Myocyte (in vitro differentiated cells): Measurements from ENCODE around the gene TAAR9. TPM values are rescaled to one million over a fixed set of nuclear protein-coding genes. Genes with fewer than 3 reads are reported as not detected.
"Not testable (repeated sequence)": the region's sequence is repeated elsewhere in the genome, so short reads cannot be mapped to it uniquely, and the experiment has no call there.

Experiments used
- DNase-seq: peaks from one replicate; pipeline ENCODE4 v3.0.0-alpha.2; 2012; ENCODE audit warnings: low read depth
- total RNA-seq: library from RNA; depleted of rRNA; stranded (reverse); fragments of >200 nt; gene quantifications from 2 replicates; pipeline ENCODE4 v1.2.3, GENCODE V29; 2014

TAAR9 gene
- total RNA-seq, 1 donor from 2014 or later: not detected

GRCh38 chr6:132513831-132514545 lies 24.1 kb upstream of the TAAR9 start:
- no peak for DNase-seq

GRCh38 chr6:132515386-132515785 lies 22.7 kb upstream of the TAAR9 start:
- no peak for DNase-seq

GRCh38 chr6:132520953-132521352 lies 17.1 kb upstream of the TAAR9 start:
- no peak for DNase-seq

- no peak for DNase-seq
Observed at GRCh38 chr6:132524646-132525045, 13.4 kb upstream of the TAAR9 start.

- no peak for DNase-seq
Observed at GRCh38 chr6:132525866-132526265, 12.2 kb upstream of the TAAR9 start.

- no peak for DNase-seq
Observed at GRCh38 chr6:132526461-132526860, 11.6 kb upstream of the TAAR9 start.

GRCh38 chr6:132527791-132528190 lies 10.3 kb upstream of the TAAR9 start:
- no peak for DNase-seq

GRCh38 chr6:132530293-132530974 lies 7.6 kb upstream of the TAAR9 start:
- peak; percentile 75 for DNase-seq

GRCh38 chr6:132534546-132534945 lies 3.5 kb upstream of the TAAR9 start:
- not testable (repeated sequence) for DNase-seq

- no peak for DNase-seq
Observed at GRCh38 chr6:132537145-132537544, 932 bp upstream of the TAAR9 start.

- no peak for DNase-seq
Observed at GRCh38 chr6:132544826-132545225, 6.7 kb downstream of the TAAR9 start.

GRCh38 chr6:132548746-132549463 lies 10.8 kb downstream of the TAAR9 start:
- DNase-seq: no peak

GRCh38 chr6:132551214-132551613 lies 13.1 kb downstream of the TAAR9 start:
- DNase-seq: no peak

GRCh38 chr6:132552372-132552771 lies 14.3 kb downstream of the TAAR9 start, which contains the start of gene TAAR8:
TSS of gene TAAR8 (plus strand) at chr6:132552672. CDS start at chr6:132552693, 21 bp downstream.
- DNase-seq: no peak

- DNase-seq: not testable (repeated sequence)
Observed at GRCh38 chr6:132560087-132560486, 22.0 kb downstream of the TAAR9 start.

- no peak for DNase-seq
Observed at GRCh38 chr6:132566404-132566803, 28.3 kb downstream of the TAAR9 start.

GRCh38 chr6:132567566-132567965 lies 29.5 kb downstream of the TAAR9 start:
- no peak for DNase-seq

GRCh38 chr6:132568611-132569010 lies 30.5 kb downstream of the TAAR9 start:
- no peak for DNase-seq

GRCh38 chr6:132569170-132569569 lies 31.1 kb downstream of the TAAR9 start:
- DNase-seq: no peak

GRCh38 chr6:132570221-132570777 lies 32.2 kb downstream of the TAAR9 start, which contains the start of gene TAAR6:
TSS of gene TAAR6 (plus strand) at chr6:132570322. CDS start at chr6:132570322, 0 bp downstream.
- DNase-seq: no peak

- no peak for DNase-seq
Observed at GRCh38 chr6:132571774-132572173, 33.7 kb downstream of the TAAR9 start.

- DNase-seq: no peak
Observed at GRCh38 chr6:132584698-132585097, 46.6 kb downstream of the TAAR9 start.
